SIG-M5 treated with dmso at 0.1 percent for 504 hours (cell line): ENCODE results near the gene MAPK8.

Experiments used
- DNase-seq: peaks from one replicate; lab custom pipeline; 2025; ENCODE audit not compliant: unreplicated experiment; lab: John Stamatoyannopoulos, UW

MAPK8 gene

DNA sequence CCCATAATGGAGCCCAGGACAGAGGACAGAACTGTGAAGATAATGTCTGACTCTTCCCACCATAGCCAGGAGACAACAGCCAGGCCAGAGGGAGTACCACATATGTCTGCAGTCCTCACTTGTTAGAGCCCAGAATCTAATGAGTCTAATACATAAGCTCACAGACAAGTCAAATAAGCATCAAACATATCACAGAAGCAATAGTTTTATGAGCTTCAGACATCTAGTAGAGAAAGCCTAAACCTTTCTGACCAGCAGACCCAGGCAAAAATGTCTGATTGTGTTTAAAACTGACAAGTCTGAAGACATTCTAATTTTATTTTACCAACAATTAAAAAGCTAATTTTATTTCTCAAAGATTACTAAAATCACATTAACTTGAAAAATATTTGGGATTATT lies 75.5 kb downstream of the MAPK8 start:
- no peak for DNase-seq

DNA sequence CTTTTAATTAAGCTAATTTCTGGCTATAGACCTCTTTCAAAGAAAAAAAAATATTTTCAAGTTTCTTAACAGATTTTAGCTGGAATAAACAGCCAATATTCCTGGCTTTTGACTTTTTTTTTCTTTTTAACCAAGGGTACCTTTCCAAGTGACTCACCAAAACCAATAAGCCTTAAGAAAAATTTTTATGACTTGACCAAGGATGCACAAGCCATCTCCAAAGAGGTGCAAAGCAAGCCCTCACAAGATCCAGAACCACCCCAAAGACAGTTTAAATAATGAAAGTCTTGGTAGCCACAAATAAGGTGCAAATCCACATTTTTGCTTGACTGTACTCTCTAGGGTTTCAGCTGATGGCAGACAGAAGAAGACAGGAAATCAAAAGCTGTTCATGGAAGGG lies 76.5 kb downstream of the MAPK8 start:
- no peak for DNase-seq

DNA sequence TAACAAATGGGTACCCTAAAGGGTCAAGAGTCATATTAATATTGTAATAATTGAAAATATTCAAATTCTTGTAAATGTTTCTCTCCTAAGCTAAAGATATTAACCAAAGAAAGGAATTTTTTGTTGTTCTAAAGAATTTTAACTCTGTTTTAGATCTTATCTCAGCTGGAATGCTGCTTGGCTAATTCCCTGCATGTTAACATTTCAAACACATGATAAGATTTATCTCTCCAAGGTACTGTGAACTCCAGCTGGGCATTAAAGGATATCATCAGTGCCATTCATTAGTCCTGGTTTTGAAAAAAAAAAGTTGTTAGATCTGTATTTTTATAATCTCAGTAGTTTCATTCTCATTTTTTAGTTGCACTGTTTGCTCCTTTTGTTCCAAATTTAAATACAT lies 76.9 kb downstream of the MAPK8 start:
- no peak for DNase-seq

DNA sequence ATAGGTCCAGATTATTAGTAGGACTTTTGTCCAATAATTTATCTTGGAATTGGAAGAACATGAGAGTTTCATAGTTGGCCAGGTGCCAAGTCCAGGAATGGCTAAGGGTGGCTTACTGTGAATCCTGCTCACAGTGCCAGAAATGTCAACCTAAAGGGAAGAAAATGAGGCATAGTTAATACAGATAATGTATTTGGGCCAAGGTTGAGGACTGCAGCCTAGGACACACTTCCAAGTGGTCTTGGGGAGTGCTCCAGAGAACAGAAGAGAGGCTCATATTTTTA lies 78.2 kb downstream of the MAPK8 start:
- DNase-seq: no peak

DNA sequence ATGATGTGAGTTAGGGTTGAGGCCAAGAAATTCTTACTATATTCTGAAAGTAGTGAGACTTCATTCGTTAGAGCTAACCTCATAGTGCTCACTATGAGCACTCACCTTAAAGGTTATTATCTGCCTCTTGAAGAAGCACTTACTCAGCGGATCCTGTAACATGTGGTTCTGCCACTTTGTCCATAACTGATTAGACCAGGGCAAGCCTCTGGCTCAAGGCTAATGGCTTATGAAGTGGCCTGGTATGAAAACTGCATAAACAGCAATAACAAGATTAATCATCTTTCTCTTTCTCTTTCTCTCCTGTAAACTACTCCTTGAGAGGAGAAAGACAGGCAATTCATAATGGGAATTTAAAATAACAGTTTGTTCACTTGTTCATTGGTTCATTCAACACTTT lies 82.8 kb downstream of the MAPK8 start:
- DNase-seq: no peak

DNA sequence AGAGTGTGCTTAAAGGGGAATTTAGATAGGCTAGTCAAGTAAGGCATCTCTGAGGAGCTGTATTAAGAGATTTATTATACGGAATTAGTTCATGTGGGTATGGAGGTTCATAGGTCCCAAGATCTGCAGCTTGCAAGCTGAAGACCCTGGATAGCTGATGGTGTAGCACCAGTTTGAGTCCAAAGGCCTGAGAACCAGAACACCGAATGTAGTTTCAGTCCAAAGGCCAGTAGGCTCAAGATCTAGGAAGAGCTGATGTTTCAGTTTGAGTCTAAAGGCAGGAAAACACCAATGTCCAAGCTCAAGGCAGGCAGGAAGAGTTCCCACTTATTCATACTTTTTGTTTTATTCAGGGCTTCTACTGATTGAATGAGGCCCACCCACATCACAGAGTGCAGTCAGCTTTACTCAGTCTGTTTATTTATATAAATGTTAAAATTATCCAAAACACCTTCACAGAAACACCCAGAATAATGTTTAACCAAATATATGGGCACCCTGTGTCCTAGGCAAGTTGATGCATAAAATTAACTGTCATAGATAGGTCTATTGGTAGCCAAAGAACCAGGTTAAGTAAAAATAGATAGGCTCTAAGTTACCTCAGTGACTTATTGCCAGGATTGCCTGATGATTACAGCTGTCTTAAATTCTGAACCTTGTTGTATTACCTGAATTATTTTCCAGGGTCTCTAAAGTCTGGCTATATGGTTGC lies 83.5 kb downstream of the MAPK8 start:
- no peak for DNase-seq

DNA sequence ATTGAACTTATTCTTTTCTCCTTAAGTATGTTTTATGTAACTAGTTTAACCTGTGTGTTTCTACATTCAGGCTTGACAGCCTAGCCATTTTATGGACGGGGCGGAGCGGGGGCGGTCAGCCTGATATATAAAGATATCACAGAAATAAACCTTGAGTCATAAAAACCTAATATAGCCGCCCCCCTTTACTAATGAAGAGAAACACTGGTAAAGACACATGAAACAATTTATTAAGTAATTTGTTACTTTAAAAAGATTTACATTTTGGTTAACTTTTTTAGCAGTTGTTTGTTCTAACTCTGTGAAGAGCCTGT lies 84.0 kb downstream of the MAPK8 start:
- no peak for DNase-seq

DNA sequence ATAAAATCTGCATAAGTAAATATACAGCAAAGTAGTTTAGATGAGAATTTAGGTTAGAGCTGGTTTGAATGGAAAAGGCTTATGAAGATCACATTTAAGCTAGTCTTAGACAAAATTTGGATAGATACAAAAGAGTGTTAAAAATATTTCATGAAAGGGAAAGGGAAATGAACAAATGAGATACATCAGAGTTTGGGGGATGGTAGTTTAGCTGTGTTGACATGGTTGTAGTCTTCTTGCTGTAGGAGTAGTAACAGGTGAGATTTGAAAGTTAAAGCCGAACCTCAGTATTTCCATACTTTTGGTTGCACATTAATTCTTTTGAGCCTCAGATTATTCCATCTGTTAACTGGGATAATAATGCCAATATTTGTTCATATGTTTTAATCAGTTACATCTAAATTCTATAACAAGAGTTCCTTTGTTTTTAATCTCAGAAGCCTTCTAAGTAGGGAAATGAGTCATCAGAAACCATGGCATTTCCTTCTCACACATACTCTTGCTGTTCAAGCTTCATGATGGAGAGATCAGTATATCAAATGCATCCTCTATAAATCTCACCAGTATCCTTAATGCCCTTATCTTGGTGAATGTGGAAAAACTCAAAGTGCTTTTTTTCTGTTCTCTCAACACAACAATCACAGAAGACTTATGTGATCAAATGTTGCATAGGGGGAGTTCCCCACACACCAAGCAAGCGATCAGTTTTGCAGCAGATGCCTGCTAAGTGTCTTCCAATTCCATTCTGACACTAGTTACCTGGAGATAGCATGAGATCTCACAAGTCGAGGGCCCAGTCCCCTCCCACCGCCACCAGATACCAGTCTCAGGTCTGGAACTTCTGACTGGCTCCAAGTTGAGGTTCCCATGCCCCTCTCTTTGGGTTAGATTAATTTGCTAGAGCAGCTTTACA lies 84.7 kb downstream of the MAPK8 start:
- no peak for DNase-seq

DNA sequence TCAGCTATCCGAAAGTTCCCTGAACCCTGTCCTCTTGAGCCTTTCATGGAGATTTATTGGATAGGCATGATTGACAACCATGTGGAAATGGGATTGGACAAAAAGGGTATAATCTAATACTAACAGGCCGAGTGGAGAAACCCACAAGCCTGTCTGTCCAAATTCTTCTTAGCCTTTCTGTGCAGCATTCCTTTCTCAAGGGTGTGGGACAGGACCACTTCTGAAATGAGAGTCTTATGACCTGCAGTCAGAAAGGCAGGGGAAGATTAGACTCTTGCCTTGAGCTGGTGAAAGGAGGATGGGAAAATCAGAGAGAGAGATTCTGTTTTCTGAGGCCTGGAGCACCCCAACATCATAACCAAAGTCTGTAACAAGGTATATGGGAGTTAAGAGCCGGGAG lies 85.5 kb downstream of the MAPK8 start:
- DNase-seq: no peak

DNA sequence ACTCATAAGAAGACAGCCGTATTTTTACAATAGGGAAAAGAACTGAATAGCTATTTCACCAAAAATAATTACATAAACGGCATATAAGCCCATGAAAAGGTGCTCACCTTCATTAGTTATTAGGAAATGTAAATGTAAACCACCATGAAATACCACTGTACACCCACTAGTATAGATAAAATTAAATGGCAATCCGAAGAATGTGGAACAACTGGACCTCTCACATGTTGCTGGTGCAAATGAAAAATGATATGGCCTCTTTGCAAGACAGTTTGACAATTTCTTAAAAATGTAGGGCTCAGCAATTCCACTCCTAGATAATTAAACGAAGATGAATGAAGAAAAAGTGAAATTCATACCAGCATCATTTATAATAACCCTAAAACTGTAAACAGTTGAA lies 91.8 kb downstream of the MAPK8 start:
- DNase-seq: no peak

DNA sequence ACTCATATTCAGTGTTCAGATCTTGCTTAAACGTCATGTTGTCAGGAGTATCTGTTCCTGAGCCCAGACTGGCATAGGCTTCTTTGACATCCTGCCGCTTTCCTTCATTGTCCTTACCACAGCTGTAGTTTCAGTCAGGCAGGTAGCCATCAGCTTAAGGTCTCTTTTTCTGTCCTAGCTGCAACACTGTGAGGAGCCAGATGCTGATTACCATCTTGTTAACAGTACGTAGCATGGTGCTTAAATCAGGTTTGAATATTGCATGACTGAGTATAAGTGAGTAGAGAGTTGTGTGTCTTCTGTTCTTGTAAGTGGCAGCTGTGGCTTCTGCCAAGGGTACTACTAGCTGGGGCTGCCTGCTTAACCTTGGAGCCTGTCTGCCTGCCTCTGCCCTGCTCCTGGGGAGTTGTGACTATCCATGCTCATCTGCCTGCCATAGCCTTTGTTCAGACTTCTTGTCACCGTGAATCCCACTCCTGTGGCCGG lies 92.6 kb downstream of the MAPK8 start:
- no peak for DNase-seq

DNA sequence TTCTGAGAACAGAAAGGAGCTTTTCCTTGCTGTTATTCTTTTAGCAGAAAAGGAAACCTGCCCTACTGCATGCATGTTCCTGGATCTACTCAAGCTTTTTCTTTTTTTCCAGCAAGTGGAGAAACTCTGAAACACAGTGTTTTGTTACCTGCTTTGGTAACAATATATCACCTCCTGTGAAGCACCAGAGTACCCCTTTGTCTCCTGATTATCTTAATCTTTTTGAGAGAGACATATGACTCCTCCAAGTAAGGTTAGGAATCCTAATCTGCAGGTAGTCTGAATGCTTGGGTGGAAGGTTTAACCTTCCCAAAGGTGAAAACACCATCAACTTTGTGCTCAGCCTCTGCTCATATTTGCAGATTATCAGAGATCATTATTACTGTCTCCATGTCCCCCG lies 93.1 kb downstream of the MAPK8 start:
- no peak for DNase-seq

DNA sequence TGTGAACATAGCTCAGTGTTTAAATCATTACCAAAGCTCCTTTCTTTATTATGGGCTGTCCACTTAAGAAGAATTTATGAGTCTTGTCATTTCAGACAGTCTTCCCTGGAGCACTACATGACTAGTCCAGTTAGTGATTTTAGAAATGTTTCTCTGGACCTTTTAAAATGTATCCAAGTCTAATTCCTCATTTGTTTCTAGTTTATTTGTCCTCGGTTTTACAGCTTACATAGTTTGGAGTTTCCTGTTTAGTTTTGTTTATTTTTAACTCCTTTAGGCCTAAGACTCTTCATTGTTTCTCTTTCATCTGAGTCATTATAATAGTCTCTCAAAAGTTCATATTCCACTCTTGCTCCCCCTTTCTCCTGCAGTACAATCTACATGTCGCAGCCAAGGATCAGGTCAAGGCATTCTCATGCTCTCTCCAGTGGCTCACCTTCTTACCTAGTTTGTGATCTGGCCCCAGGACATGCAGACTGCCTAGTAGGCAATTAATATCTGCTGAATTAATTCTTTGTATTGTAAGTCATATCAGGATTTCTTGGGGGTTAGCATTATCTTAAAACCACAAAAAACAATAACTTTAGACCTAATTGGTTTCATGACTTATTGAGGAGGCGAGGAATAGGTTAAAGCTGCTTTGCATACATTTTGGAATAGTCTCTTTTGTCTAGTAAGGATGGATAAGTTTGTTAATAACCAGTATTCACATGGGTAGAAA lies 93.8 kb downstream of the MAPK8 start:
- no peak for DNase-seq

DNA sequence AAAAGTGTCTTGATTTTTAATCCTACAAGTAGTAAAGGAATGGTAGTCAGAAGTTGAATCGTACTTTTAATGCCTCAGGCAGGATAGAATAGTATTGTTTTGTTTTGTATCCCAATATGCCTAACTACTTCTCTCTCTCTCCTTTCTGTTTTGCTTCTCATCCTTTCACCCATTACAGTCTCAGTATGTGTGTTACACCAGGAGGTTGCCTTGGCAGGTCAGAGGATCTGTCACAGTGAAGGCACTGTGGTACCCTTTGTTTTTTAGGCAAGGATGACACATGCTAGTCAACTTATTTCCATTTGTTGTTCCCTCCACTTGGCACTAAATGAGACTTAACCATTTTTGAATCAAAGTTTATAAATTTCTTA lies 94.4 kb downstream of the MAPK8 start:
- no peak for DNase-seq

DNA sequence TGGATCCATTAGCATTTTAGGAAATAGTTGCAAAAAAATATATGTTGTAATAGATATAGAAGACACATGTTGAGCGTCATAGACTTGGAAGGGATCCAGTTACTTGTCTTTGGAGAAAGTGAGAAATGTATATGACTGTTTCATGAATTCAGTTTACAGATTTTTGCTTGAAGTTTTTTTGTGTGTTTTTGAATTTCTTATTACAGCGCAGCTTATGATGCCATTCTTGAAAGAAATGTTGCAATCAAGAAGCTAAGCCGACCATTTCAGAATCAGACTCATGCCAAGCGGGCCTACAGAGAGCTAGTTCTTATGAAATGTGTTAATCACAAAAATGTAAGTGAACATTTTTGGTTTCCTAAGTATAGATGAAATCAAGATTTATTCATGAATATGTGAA lies 98.2 kb downstream of the MAPK8 start:
- DNase-seq: peak; percentile 4

DNA sequence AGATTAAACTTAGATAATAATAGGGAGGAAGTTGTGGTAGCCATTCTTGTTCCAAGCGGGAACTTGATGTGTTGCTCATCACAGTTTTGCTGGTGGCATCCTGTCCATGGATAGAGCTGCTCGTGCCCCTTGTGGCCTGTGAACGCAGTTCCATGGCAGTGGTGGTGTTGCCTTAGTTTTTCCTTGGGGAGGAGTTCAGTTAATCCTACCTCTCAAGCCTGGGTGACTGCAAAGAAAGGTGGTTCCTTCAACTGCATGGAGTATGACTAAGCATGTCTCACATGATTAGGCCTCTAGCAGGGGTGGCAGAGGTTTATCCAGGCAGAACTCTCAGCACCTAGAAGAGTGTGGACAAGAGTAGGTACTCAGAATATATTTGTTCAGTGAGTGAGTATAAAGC lies 99.7 kb downstream of the MAPK8 start:
- DNase-seq: no peak

DNA sequence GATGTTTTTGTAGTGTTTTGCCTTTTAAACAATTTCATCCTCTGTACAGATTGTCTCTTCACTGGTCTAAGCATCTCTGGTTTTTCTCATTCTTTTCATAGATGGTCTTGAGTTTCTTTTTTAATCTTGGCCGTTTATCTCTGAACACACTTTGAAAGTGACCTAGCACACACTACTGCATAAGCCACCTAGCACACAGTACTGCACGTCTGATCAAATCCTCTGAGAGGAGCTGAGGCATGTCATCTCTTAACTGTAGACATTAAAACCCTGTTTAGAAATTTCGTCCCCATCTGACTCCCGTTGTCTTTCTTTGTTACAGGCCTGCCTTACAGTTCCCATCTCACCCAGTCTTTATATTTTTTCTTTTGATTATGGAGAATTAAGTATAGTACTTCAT lies 100.2 kb downstream of the MAPK8 start:
- no peak for DNase-seq

DNA sequence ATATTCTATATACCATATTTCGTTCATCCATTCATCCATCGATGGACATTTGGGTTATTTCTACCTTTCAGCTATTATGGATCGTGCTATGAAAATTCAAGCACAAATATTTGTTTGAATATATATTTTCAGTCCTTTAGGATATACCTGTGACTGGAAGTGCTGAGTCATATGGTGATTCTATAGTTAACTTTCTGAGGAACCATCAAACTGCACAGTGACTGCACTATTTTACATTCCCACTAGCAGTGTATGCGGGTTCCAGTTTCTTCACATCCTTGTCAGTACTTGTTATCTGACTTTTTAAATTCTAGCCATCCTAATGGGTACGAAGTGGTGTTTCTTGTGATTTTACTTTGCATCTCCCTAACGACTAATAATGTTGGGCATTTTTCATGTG lies 104.0 kb downstream of the MAPK8 start:
- DNase-seq: no peak

DNA sequence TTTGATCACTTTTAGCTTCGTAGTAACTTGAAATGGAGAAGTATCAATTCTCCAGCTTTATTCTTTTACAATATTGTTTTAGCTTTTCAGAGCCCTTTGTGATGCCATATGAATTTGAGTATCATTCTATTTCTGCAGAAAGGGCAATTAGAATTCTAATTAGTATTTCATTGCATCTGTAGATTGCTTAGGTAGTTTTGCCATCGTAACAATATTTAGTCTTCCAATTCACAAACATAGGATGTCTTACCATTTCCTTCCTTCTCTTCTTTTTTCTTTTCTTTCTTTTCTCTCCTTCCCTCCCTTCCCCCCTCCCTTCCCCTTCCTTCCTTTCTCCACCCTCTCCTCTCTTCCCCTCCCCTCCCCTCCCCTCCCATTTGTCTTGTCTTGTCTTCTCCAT lies 105.0 kb downstream of the MAPK8 start:
- no peak for DNase-seq

DNA sequence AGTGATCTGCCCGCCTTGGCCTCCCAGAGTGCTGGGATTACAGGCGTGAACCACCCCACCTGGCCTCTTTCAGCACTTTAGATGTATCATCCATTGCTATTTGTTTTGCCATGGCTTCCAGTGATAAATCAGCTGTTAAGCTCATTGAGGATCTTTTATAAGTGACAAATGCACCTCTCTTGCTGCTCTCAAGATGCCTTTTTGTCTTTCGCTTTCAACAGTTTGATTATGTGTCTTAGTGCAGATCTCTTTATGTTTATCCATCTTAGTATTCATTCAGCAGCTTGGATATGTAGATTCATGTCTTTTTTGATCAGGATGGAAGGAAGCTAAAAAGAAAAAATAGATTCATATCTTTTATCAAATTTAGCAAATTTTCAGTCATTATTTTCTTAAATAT lies 105.6 kb downstream of the MAPK8 start:
- no peak for DNase-seq

DNA sequence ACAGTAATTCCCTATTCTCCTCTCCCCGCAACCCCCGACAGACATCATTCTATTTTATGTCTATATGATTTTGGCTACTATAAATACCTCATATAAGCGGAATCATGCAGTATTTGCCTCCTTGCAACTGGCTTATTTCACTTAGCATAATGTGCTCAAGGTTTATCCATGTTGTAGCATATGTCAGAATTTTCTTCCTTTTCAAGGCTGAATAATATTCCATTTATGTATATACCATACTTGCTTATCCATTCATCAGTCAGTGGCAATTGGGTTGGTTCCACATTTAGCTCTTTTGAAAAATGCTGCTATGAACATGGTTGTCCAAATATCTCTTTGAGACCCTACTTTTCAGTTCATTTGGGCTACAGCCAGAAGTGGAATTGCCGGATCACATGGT lies 106.5 kb downstream of the MAPK8 start:
- DNase-seq: no peak

DNA sequence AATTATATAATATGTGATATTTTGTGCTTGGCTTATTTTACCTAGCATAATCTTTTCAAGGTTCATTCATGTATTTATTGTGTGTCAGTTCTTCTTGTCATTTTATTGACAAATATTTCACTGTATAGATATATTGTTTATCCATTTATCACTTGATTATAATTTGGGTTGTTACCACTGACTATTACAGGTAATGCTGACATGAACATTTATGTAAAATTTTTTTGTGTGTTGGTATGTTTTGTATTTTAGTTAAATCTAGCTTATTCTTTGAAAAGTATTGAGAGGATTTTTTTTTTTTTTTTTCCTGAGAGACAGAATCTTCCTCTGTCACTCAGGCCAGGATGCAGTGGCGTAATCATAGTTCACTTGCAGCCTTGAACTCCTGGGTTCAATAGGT lies 107.7 kb downstream of the MAPK8 start:
- DNase-seq: no peak
